H1 (cell line): ENCODE results near the gene BSND. TPM values are rescaled to one million over a fixed set of nuclear protein-coding genes. Genes with fewer than 3 reads are reported as not detected.

Experiments used
- CTCF ChIA-PET: fragments of 300-600 bp; sonication (Branson Sonifier 250); formaldehyde crosslinking; loops from one replicate; lab custom pipeline; 2021; ENCODE audit not compliant: partially characterized antibody; lab: Charles Lee
- POLR2A ChIA-PET: fragments of 300-600 bp; sonication (Branson Sonifier 250); formaldehyde crosslinking; loops from one replicate; lab custom pipeline; 2021; ENCODE audit warnings: inconsistent platforms; ENCODE audit not compliant: partially characterized antibody; lab: Charles Lee
- DNase-seq, 2 experiments: peaks; one replicate each; pipeline versions ENCODE4 v3.0.0 to v3.0.0-alpha.2; 2010 to 2022; ENCODE audit warnings: low spot score in 2 of 2, low read depth in 1 of 2, mixed read lengths in 1 of 2
- FAIRE-seq: peaks from 2 replicates; lab custom pipeline; 2011; peaks lifted over from hg19 to GRCh38; lab: Jason Lieb, UNC
- H2AFZ ChIP-seq: 2 replicates; pipeline ENCODE4 v1.8.1; 2012; ENCODE audit warnings: low read length, inconsistent platforms
- H2AK5ac ChIP-seq: 2 replicates; pipeline ENCODE4 v1.6.1; 2013; ENCODE audit warnings: low read depth, low read length
- H2BK120ac ChIP-seq: replicated peaks from 2 replicates; pipeline ENCODE3; 2013; ENCODE audit warnings: low read depth, low read length, inconsistent platforms
- H2BK12ac ChIP-seq: 2 replicates; pipeline ENCODE4 v1.6.1; 2013; ENCODE audit warnings: low read depth, low read length
- H2BK15ac ChIP-seq: 2 replicates; pipeline ENCODE4 v1.6.1; 2013; ENCODE audit warnings: low read length
- H2BK20ac ChIP-seq: 2 replicates; pipeline ENCODE4 v1.6.1; 2013; ENCODE audit warnings: low read length
- H2BK5ac ChIP-seq: 2 replicates; pipeline ENCODE4 v1.6.1; 2013; ENCODE audit warnings: low read depth, low read length
- H3K14ac ChIP-seq: 2 replicates; pipeline ENCODE4 v1.6.1; 2013; ENCODE audit warnings: inconsistent platforms; ENCODE audit not compliant: insufficient read length
- H3K18ac ChIP-seq: 2 replicates; pipeline ENCODE4 v1.6.1; 2013; ENCODE audit warnings: low read length; ENCODE audit errors: extremely low read depth
- H3K23ac ChIP-seq: 2 replicates; pipeline ENCODE4 v1.6.1; 2013; ENCODE audit warnings: inconsistent platforms; ENCODE audit not compliant: insufficient read length
- H3K23me2 ChIP-seq: 2 replicates; pipeline ENCODE4 v1.6.1; 2013; ENCODE audit warnings: low read depth, low read length
- H3K27ac ChIP-seq: 2 replicates; pipeline ENCODE4 v1.6.1; 2011; ENCODE audit warnings: low read depth, low read length, inconsistent platforms
- H3K27me3 ChIP-seq, 4 experiments: replicated peaks in 1 of 4; 1 replicate in 1 of 4; 2 replicates in 3 of 4; pipeline versions ENCODE4 v1.6.1 to v1.8.1; 2011 to 2013; ENCODE audit warnings: low read length in 3 of 4, mild to moderate bottlenecking in 3 of 4, inconsistent platforms in 2 of 4, mixed read lengths in 2 of 4, moderate library complexity in 1 of 4; ENCODE audit not compliant: control insufficient read depth in 3 of 4, insufficient read depth in 3 of 4; ENCODE audit errors: extremely low read depth in 1 of 4
- H3K36me3 ChIP-seq, 4 experiments: 2 replicates each; pipeline versions ENCODE4 v1.6.1 to v1.8.1; 2011 to 2013; ENCODE audit warnings: mild to moderate bottlenecking in 4 of 4, low read length in 3 of 4, moderate library complexity in 2 of 4, control low read depth in 1 of 4, inconsistent platforms in 1 of 4; ENCODE audit not compliant: insufficient read depth in 4 of 4, control insufficient read depth in 2 of 4
- H3K4ac ChIP-seq: replicated peaks from 2 replicates; pipeline ENCODE3; 2013; ENCODE audit warnings: low read length, low read depth, mixed read lengths, inconsistent platforms; ENCODE audit not compliant: insufficient read length
- H3K4me1 ChIP-seq, 4 experiments: replicated peaks in 1 of 4; 1 replicate in 1 of 4; 2 replicates in 3 of 4; pipeline versions ENCODE4 v1.6.1 to v1.8.1; 2011 to 2013; ENCODE audit warnings: low read length in 3 of 4, inconsistent platforms in 2 of 4, mixed read lengths in 1 of 4; ENCODE audit not compliant: insufficient read depth in 4 of 4, control insufficient read depth in 3 of 4
- H3K4me2 ChIP-seq, 2 experiments: 2 replicates each; pipeline versions ENCODE4 v1.6.1 to v1.8.1; 2011 to 2013; ENCODE audit warnings: low read depth in 2 of 2, low read length in 2 of 2, control low read depth in 1 of 2, inconsistent platforms in 1 of 2, mild to moderate bottlenecking in 1 of 2; ENCODE audit not compliant: insufficient read depth in 1 of 2
- H3K4me3 ChIP-seq, 4 experiments: fragments of 200-600, 300-600 bp in 1 of 4; sonication (generic), shearing (Covaris generic), sonication (Bioruptor Twin) in 1 of 4; 2 replicates each; pipeline versions ENCODE4 v1.5.1 to v1.8.1; 2011 to 2016; ENCODE audit warnings: low read length in 4 of 4, low read depth in 3 of 4, control low read depth in 2 of 4, inconsistent platforms in 2 of 4, mild to moderate bottlenecking in 2 of 4, mixed read lengths in 1 of 4, moderate library complexity in 1 of 4; ENCODE audit not compliant: insufficient read depth in 2 of 4; ENCODE audit errors: extremely low read depth in 1 of 4
- H3K56ac ChIP-seq: replicated peaks from 2 replicates; pipeline ENCODE3; 2013; ENCODE audit warnings: low read depth, mild to moderate bottlenecking, mixed read lengths, low read length, inconsistent platforms; ENCODE audit not compliant: insufficient read length
- H3K79me1 ChIP-seq: 2 replicates; pipeline ENCODE4 v1.6.1; 2013; ENCODE audit warnings: low read depth, low read length, control low read depth
- H3K79me2 ChIP-seq, 2 experiments: 2 replicates each; pipeline versions ENCODE4 v1.6.1 to v1.8.1; 2012 to 2013; ENCODE audit warnings: low read length in 2 of 2, mild to moderate bottlenecking in 2 of 2, inconsistent platforms in 1 of 2; ENCODE audit not compliant: insufficient read depth in 2 of 2, control insufficient read depth in 1 of 2
- H3K9ac ChIP-seq, 4 experiments: replicated peaks in 1 of 4; 1 replicate in 1 of 4; 2 replicates in 3 of 4; pipeline versions ENCODE4 v1.6.1 to v1.8.1; 2011 to 2013; ENCODE audit warnings: low read depth in 3 of 4, low read length in 3 of 4, control low read depth in 2 of 4, mild to moderate bottlenecking in 2 of 4, moderate library complexity in 2 of 4, inconsistent platforms in 1 of 4; ENCODE audit errors: extremely low read depth in 1 of 4
- H3K9me3 ChIP-seq, 2 experiments: 2 replicates each; pipeline versions ENCODE4 v1.6.1 to v1.8.1; 2012 to 2013; ENCODE audit warnings: mild to moderate bottlenecking in 2 of 2, moderate library complexity in 2 of 2, control low read depth in 1 of 2, inconsistent platforms in 1 of 2, low read depth in 1 of 2, low read length in 1 of 2, mixed read lengths in 1 of 2; ENCODE audit not compliant: insufficient read depth in 2 of 2
- H4K20me1 ChIP-seq, 2 experiments: replicated peaks in 1 of 2; 2 replicates each; pipeline versions ENCODE3 to v1.8.1; 2011 to 2013; ENCODE audit warnings: inconsistent platforms in 2 of 2, low read length in 2 of 2, mild to moderate bottlenecking in 1 of 2; ENCODE audit not compliant: insufficient read depth in 2 of 2, control insufficient read depth in 1 of 2
- H4K5ac ChIP-seq: 2 replicates; pipeline ENCODE4 v1.6.1; 2013; ENCODE audit warnings: low read length, low read depth, mixed read lengths, inconsistent platforms; ENCODE audit not compliant: insufficient read length
- H4K8ac ChIP-seq: 2 replicates; pipeline ENCODE4 v1.8.0; 2013; ENCODE audit warnings: mild to moderate bottlenecking, moderate library complexity, low read length, inconsistent platforms; ENCODE audit not compliant: insufficient read depth; ENCODE audit errors: extremely low read depth
- H4K91ac ChIP-seq: replicated peaks from 2 replicates; pipeline ENCODE3; 2013; ENCODE audit warnings: low read length, mixed read lengths, inconsistent platforms; ENCODE audit not compliant: insufficient read length
- MAFK ChIP-seq: IDR thresholded peaks from 2 replicates; pipeline ENCODE4 v1.6.1; 2012; ENCODE audit warnings: low read depth, mild to moderate bottlenecking, improper control_type of control experiment, low read length
- NANOG ChIP-seq: IDR thresholded peaks from 2 replicates; pipeline ENCODE4 v1.6.1; 2011; ENCODE audit warnings: low read length, low read depth, mild to moderate bottlenecking, inconsistent platforms; ENCODE audit not compliant: insufficient read depth, poor library complexity, severe bottlenecking
- RAD21 ChIP-seq, 2 experiments: IDR thresholded peaks in 1 of 2; conservative IDR thresholded peaks in 1 of 2; 2 replicates each; pipeline ENCODE4 v1.6.1; 2011; ENCODE audit warnings: low read depth in 2 of 2, low read length in 2 of 2, improper control_type of control experiment in 1 of 2, inconsistent platforms in 1 of 2, mild to moderate bottlenecking in 1 of 2, moderate library complexity in 1 of 2
- TAF7 ChIP-seq: optimal IDR thresholded peaks from 2 replicates; pipeline ENCODE3; 2011; ENCODE audit warnings: low read depth, mild to moderate bottlenecking, inconsistent platforms, low read length, moderate library complexity, borderline replicate concordance
- WGBS, 2 experiments: shearing (Covaris generic) in 1 of 2; methylation state at CpG; one replicate each; pipeline versions ENCODE4 v1.1.6 to v1.1.7; 2013 to 2015; ENCODE audit warnings: low lambda C conversion rate in 2 of 2, mixed read lengths in 2 of 2, inconsistent platforms in 1 of 2, low coverage in 1 of 2, missing lambda C conversion rate in 1 of 2; ENCODE audit not compliant: insufficient replicate concordance in 2 of 2, insufficient coverage in 1 of 2, insufficient read length in 1 of 2; ENCODE audit errors: extremely low coverage in 1 of 2, missing lambda C conversion rate in 1 of 2; 5-methylcytosine and 5-hydroxymethylcytosine counted together
- polyA plus RNA-seq, 7 experiments: library from polyadenylated mRNA; depleted of rRNA in 3 of 7; stranded (reverse) in 5 of 7; unstranded in 2 of 7; fragments of >200 nt in 5 of 7; fragments of 200-250 nt in 2 of 7; gene quantifications; 1 replicate in 5 of 7; 2 replicates in 1 of 7; 4 replicates in 1 of 7; pipeline versions ENCODE4 v1.2.1 to v1.2.3, GENCODE V29; 2011 to 2013; ENCODE audit warnings: missing spikeins in 2 of 7, mixed read lengths in 2 of 7
- total RNA-seq: library from RNA; stranded (reverse); fragmentation: NEBNext Ultra II Directional; extraction: Animal tissue kit (Norgen Biotek cat#: 25700); gene quantifications from 2 replicates; pipeline ENCODE4 v1.2.1, GENCODE V29; 2021

Gene BSND
- total and polyA plus RNA-seq, 2 of the 8 experiments (the other 6 are each of a cell fraction or from before 2014, with no cell fraction given): 0.43 to 0.68 TPM

DNA sequence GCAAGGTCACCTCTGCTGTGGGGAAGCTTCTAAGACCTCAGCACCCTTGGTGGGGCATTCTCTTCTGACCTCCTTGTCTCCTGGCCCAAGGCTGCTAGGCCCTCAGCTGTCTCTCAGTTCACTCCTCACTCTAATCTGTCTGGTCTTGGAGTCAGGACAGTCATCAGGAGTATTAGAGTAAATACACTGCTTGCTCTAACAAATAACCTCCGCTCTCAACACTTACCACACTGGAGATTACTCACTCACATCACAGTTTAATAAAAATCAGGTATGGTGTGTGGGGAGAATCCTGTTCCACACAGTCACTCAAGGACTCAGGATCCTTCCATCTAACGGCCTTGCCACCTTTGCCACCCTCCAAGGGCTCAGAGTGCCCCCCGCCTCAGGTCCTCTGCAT, 44.9 kb upstream of the BSND start:
- H3K9ac ChIP-seq: no peak overlapping the region
- peaks cover 8 to 20% of the 10 kb centered on the region in 2 experiments for H3K9me3 ChIP-seq
- no peaks in the 10 kb centered on the region for H3K27me3 ChIP-seq
- H2AK5ac ChIP-seq: no peak overlapping the region
- no peaks in the 10 kb centered on the region for H3K23me2 ChIP-seq
- 79% methylated on average over 3 of the region's 3 CpGs; no CpG with 5 or more reads in 1 of the 2 experiments for WGBS, 2 experiments
- H4K8ac ChIP-seq: no peak overlapping the region
- no peaks in the 10 kb centered on the region for H3K79me1 ChIP-seq
- no peak overlapping the region for H2BK5ac ChIP-seq
- no peaks in the 10 kb centered on the region for H3K79me2 ChIP-seq
- peaks cover 4 to 7% (median 6%) of the 10 kb centered on the region in 4 experiments for H3K4me1 ChIP-seq
- H2AFZ ChIP-seq: no peak overlapping the region
- ChIA-PET CTCF (interaction anchor here (0.8 to 17.5 kb wide), 8 partner anchors 9 to 386 kb away, joined by 3 to 511 read pairs (median 3); partner anchors contain the start of genes BSND and TMEM61), POLR2A (no interaction called here)
- no peak overlapping the region for H3K14ac ChIP-seq
- no peak overlapping the region for H3K27ac ChIP-seq
- H2BK20ac ChIP-seq: peak overlapping the region; percentile 66; the same call in 1 of the 2 replicates
- H4K20me1 ChIP-seq: no peaks in the 10 kb centered on the region
- DNase-seq: no peak
- H4K91ac ChIP-seq: no peak overlapping the region
- TF ChIP-seq RAD21 (IDR thresholded peaks at IDR 0.05 in 1 of 2, conservative IDR thresholded peaks at IDR 0.05 in 1 of 2; ENCODE audit: low read depth in 2 of 2, low read length in 2 of 2) (no peak), NANOG (no peak), MAFK (no peak), TAF7 (no peak)
- H3K56ac ChIP-seq: no peak overlapping the region
- FAIRE-seq: no peak
- peak overlapping the region; percentile 85; the same call in 1 of the 2 replicates for H2BK12ac ChIP-seq
- no peaks in the 10 kb centered on the region for H3K36me3 ChIP-seq
- no peak overlapping the region for H2BK120ac ChIP-seq
- H3K4ac ChIP-seq: no peak overlapping the region
- no peak overlapping the region for H3K4me2 ChIP-seq
- H3K23ac ChIP-seq: no peak overlapping the region
- H4K5ac ChIP-seq: no peak overlapping the region
- no peak overlapping the region for H3K4me3 ChIP-seq
- no peak overlapping the region for H3K18ac ChIP-seq
- no peak overlapping the region for H2BK15ac ChIP-seq
